ACHN (cell line): ENCODE measurements around the gene PRKN.
A peak's percentile ranks its signal among the peaks of the same experiment; 100 is the strongest.
"Not testable (repeated sequence)": the region's sequence is repeated elsewhere in the genome, so short reads cannot be mapped to it uniquely, and the experiment has no call there.

Source experiments
- DNase-seq: peaks from one replicate; pipeline ENCODE4 v3.0.0-alpha.2; 2015
- in situ Hi-C: cut with HindIII; loops from 2 replicates; pipeline ENCODE4 v1.10.0; 2017; ENCODE audit warnings: low sequenced_read_pairs, low pct_ligation_motif_present, low pct_unique_long_range_greater_than_20kb

The PRKN gene

GRCh38 chr6:161908872-161909271 is 818.7 kb downstream of the PRKN start:
- DNase-seq = no peak
- in situ Hi-C loops = no loop called here

GRCh38 chr6:161906571-161906970 is 821.0 kb downstream of the PRKN start:
- DNase-seq = no peak
- in situ Hi-C loops = no loop called here

GRCh38 chr6:161903584-161904212 is 823.9 kb downstream of the PRKN start:
- DNase-seq = no peak
- in situ Hi-C loops = no loop called here

- peak; percentile 5 for DNase-seq
- in situ Hi-C loops = no loop called here
These were observed 825.7 kb downstream of the PRKN start for GRCh38 chr6:161901740-161902426.

GRCh38 chr6:161894436-161894835 is 833.1 kb downstream of the PRKN start:
- no peak for DNase-seq
- in situ Hi-C loops = no loop called here

- no peak for DNase-seq
- in situ Hi-C loops = no loop called here
These were observed 836.0 kb downstream of the PRKN start for GRCh38 chr6:161891542-161891941.

GRCh38 chr6:161890832-161891297 is 836.7 kb downstream of the PRKN start:
- no peak for DNase-seq
- in situ Hi-C loops = no loop called here

- DNase-seq = no peak
- in situ Hi-C loops = no loop called here
These were observed 837.3 kb downstream of the PRKN start for GRCh38 chr6:161890133-161890831.

- no peak for DNase-seq
- in situ Hi-C loops = no loop called here
These were observed 838.2 kb downstream of the PRKN start for GRCh38 chr6:161889324-161889723.

- in situ Hi-C loops, DNase-seq: not testable (repeated sequence)
These were observed 841.0 kb downstream of the PRKN start for GRCh38 chr6:161886545-161886944.

- no peak for DNase-seq
- in situ Hi-C loops = no loop called here
These were observed 842.8 kb downstream of the PRKN start for GRCh38 chr6:161884782-161885181.

- in situ Hi-C loops = no loop called here
- no peak for DNase-seq
These were observed 845.3 kb downstream of the PRKN start for GRCh38 chr6:161882196-161882765.

GRCh38 chr6:161880056-161880455 is 847.5 kb downstream of the PRKN start:
- in situ Hi-C loops = no loop called here
- DNase-seq = no peak

GRCh38 chr6:161876231-161876630 is 851.3 kb downstream of the PRKN start:
- DNase-seq = no peak
- in situ Hi-C loops = no loop called here

GRCh38 chr6:161870236-161870901 is 857.2 kb downstream of the PRKN start:
- in situ Hi-C loops = no loop called here
- no peak for DNase-seq

- in situ Hi-C loops = no loop called here
- DNase-seq = no peak
These were observed 858.1 kb downstream of the PRKN start for GRCh38 chr6:161869491-161869890.

GRCh38 chr6:161866570-161866969 is 861.0 kb downstream of the PRKN start:
- DNase-seq = no peak
- in situ Hi-C loops = no loop called here

GRCh38 chr6:161861061-161861460 is 866.5 kb downstream of the PRKN start:
- in situ Hi-C loops, DNase-seq: not testable (repeated sequence)

- in situ Hi-C loops = no loop called here
- no peak for DNase-seq
These were observed 873.9 kb downstream of the PRKN start for GRCh38 chr6:161853657-161854056.
